ENCODE data around the gene JPT1.

Gene JPT1

GRCh38 chr17:75091855-75092327 is 62.4 kb downstream of the JPT1 start:
- H2AFZ ChIP-seq (ENCODE audit: low read depth) = no peak overlapping the region
- H3K36me3 ChIP-seq (ENCODE audit: insufficient read depth) = no peaks in the 10 kb centered on the region
- H3K4me3 ChIP-seq (IDR thresholded peaks at IDR 0.05; ENCODE audit: insufficient read depth, low read depth, low read length) = no peak overlapping the region
- no peak for TF ChIP-seq CTCF (conservative IDR thresholded peaks at IDR 0.05; ENCODE audit: low read depth, low read length)
- H3K4me1 ChIP-seq (ENCODE audit: low read depth, poor library complexity, severe bottlenecking) = no peaks in the 10 kb centered on the region
- H3K79me2 ChIP-seq (ENCODE audit: insufficient read depth, low read depth) = no peaks in the 10 kb centered on the region
- no peak overlapping the region for H3K27ac ChIP-seq
- H3K4me2 ChIP-seq = no peak overlapping the region
- H3K27me3 ChIP-seq (ENCODE audit: insufficient read depth, low read depth) = no peaks in the 10 kb centered on the region
- no peaks in the 10 kb centered on the region for H4K20me1 ChIP-seq (ENCODE audit: insufficient read depth)
- no peak overlapping the region for H3K9ac ChIP-seq

GRCh38 chr17:75090871-75091854 is 63.1 kb downstream of the JPT1 start:
- H3K4me1 ChIP-seq (ENCODE audit: low read depth, poor library complexity, severe bottlenecking) = no peaks in the 10 kb centered on the region
- no peaks in the 10 kb centered on the region for H3K36me3 ChIP-seq (ENCODE audit: insufficient read depth)
- no peaks in the 10 kb centered on the region for H3K27me3 ChIP-seq (ENCODE audit: insufficient read depth, low read depth)
- H3K4me3 ChIP-seq (IDR thresholded peaks at IDR 0.05; ENCODE audit: insufficient read depth, low read depth, low read length) = no peak overlapping the region
- no peak overlapping the region for H2AFZ ChIP-seq (ENCODE audit: low read depth)
- no peak for TF ChIP-seq CTCF (conservative IDR thresholded peaks at IDR 0.05; ENCODE audit: low read depth, low read length)
- no peaks in the 10 kb centered on the region for H3K79me2 ChIP-seq (ENCODE audit: insufficient read depth, low read depth)
- H4K20me1 ChIP-seq (ENCODE audit: insufficient read depth) = no peaks in the 10 kb centered on the region
- no peak overlapping the region for H3K27ac ChIP-seq
- H3K4me2 ChIP-seq = no peak overlapping the region
- H3K9ac ChIP-seq = no peak overlapping the region

GRCh38 chr17:75088465-75089417 is 65.6 kb downstream of the JPT1 start:
- Histone ChIP-seq H3K4me1 (ENCODE audit: low read depth, poor library complexity, severe bottlenecking) (no peaks in the 10 kb centered on the region), H3K4me2 (no peak overlapping the region), H3K36me3 (ENCODE audit: insufficient read depth) (no peaks in the 10 kb centered on the region), H4K20me1 (ENCODE audit: insufficient read depth) (no peaks in the 10 kb centered on the region), H3K4me3 (IDR thresholded peaks at IDR 0.05; ENCODE audit: insufficient read depth, low read depth, low read length) (no peak overlapping the region), H3K27ac (no peak overlapping the region), H3K27me3 (ENCODE audit: insufficient read depth, low read depth) (no peaks in the 10 kb centered on the region), H2AFZ (ENCODE audit: low read depth) (no peak overlapping the region), H3K9ac (no peak overlapping the region), H3K79me2 (ENCODE audit: insufficient read depth, low read depth) (no peaks in the 10 kb centered on the region)
- TF ChIP-seq CTCF (conservative IDR thresholded peaks at IDR 0.05; ENCODE audit: low read depth, low read length) = no peak

GRCh38 chr17:75087558-75088453 is 66.5 kb downstream of the JPT1 start, which contains the start of gene SLC16A5:
Gene SLC16A5, plus strand, starts transcription at chr17:75087954. Its CDS starts 5,683 bp downstream, at chr17:75093637.
- Histone ChIP-seq H3K4me3 (IDR thresholded peaks at IDR 0.05; ENCODE audit: insufficient read depth, low read depth, low read length) (no peak within 1 kb of the TSS), H3K36me3 (ENCODE audit: insufficient read depth) (no peaks in the 10 kb centered on the region), H3K4me1 (ENCODE audit: low read depth, poor library complexity, severe bottlenecking) (no peaks in the 10 kb centered on the region), H4K20me1 (ENCODE audit: insufficient read depth) (no peaks in the 10 kb centered on the region), H3K79me2 (ENCODE audit: insufficient read depth, low read depth) (no peaks in the 10 kb centered on the region), H2AFZ (ENCODE audit: low read depth) (no peak within 1 kb of the TSS), H3K4me2 (no peak within 1 kb of the TSS), H3K27me3 (ENCODE audit: insufficient read depth, low read depth) (no peaks in the 10 kb centered on the region), H3K27ac (no peak within 1 kb of the TSS), H3K9ac (no peak within 1 kb of the TSS)
- no peak for TF ChIP-seq CTCF (conservative IDR thresholded peaks at IDR 0.05; ENCODE audit: low read depth, low read length)
